Smooth muscle cell of the coronary artery (primary cell): ENCODE measurements around the gene OR51M1. TPM values are rescaled to one million over a fixed set of nuclear protein-coding genes. Genes with fewer than 3 reads are reported as not detected.

Experiments
- total RNA-seq: library from RNA; depleted of rRNA; stranded (reverse); fragments of >200 nt; gene quantifications from 2 replicates; pipeline ENCODE4 v1.2.3, GENCODE V29; 2014; ENCODE audit warnings: low replicate concordance

The OR51M1 gene, protein sequence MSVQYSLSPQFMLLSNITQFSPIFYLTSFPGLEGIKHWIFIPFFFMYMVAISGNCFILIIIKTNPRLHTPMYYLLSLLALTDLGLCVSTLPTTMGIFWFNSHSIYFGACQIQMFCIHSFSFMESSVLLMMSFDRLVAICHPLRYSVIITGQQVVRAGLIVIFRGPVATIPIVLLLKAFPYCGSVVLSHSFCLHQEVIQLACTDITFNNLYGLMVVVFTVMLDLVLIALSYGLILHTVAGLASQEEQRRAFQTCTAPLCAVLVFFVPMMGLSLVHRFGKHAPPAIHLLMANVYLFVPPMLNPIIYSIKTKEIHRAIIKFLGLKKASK
- not detected in 2 replicates for total RNA-seq

DNA sequence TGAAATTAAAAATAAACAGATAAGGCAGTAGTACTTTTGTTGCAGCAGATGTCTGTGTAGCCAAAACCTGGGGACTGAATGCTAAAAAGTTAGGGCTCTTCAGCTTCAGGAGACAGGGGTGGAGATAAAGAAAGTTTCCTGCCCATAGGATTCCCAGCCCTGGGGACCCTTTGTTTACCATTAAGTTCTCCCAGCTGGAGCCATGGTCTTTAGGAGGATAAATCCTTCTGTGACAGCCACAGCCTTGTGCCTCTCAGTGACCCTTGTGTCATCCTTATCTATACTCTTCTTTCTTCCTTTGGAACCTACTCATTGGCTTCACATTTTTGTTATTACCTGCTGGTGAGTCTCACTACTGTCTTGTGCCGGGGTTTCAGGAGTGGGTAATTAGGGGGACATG, at the start of gene OR51M1:
TSS of gene OR51M1 (plus strand) at position 237 of the 400 bp plus-strand sequence. CDS start 5,587 bp downstream, outside the sequence.

DNA sequence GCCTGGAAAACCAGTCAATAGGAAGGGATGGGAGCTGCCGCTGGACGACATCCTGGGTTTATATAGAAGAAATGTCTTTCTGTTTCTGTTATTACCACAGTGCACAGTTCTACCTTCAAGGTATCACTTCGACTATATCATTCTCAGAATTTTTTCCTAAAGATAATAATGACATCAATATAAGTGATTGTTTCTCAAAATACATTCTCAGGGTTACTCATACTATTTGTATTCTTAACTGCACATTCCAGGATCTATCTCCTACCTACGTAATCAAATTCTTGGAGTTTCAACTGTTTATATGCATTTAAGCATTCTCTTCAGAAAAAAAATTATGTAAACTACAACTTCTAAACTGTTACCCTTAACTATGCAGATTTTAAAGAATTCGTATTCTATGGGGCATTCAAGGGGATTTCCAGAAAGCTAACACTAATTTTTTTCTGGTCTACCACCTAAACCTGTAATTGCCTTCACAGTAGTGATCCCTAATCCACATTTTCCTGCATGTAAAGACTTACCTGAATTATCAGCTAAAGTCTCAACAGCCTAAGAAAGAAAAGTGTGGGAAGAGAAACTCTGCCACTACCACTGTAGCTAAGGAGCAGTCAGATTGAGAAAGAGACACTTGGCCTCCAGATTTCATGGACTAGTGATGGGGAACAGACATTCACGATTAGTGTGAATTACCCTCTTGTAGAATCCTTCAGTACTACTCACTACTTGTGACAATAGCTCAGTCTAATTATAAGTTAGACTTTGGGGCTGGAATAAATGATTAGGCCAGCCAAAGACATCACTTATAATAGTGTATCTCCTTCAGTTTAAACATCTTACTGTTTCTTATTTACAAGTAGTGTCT, 39.9 kb upstream of the OR51M1 start, which contains the start of gene OR51B5:
TSS of gene OR51B5 (minus strand) at position 51 of the 862 bp plus-strand sequence. CDS start at position 51, 0 bp downstream.

DNA sequence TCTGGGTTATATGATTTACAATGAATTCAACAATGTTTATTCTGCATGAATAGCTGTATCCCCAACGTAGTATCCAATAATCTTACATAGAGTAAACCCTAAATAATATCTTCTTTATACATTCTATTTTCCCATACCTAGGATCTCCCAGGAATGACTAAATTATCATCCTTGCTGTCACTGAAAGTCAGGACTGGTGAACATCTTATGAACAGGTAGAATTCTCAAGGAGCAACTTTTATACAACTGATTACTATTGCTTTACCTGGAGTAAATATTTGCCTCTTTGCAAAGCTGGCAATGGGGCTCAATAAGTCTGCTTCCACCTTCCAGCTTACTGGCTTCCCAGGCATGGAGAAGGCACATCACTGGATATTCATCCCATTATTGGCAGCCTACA, 32.4 kb upstream of the OR51M1 start, which contains the start of gene OR51B6:
TSS of gene OR51B6 (plus strand) at position 301 of the 400 bp plus-strand sequence. CDS start at position 301, 0 bp downstream.

DNA sequence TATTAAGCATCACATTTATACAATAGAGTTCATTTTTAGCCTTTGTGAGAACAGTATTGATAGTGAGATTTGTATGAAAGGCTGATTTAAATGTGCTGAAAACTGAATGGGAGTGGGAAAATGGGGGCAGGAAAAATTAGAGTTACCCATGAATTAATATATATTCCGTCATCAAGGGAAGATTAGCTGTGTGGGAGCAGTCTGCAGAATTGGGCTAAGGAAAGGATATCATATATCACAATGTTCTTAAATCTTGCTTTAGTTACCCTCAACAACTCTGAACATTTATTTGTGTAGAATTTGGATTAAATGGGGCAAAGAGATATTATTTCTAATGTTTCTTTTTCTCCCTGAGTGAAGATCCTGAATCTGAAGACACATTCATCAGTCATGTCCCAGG, 38.2 kb downstream of the OR51M1 start, which contains the start of gene OR51Q1:
TSS of gene OR51Q1 (plus strand) at position 301 of the 400 bp plus-strand sequence. CDS start at position 391, 90 bp downstream.

DNA sequence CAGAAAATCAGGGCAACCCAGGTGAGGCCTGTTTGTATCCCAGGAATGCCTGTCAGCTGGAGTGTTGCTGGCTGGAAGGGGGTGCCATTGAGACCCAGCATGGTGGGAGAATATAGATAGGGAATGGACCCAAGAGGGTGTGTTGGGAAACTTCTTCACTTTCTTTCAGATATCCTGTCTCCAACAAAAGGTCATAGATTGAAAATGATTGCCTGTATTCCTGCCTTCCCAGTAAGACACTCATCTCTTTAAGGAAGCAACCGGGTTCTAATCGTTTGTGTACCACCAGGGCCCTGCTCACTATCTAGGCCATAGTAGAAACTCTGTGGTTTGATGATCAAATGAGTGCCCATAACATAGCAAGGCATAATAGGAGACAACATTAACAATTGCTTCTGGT, 57.8 kb downstream of the OR51M1 start, which contains the start of gene OR51I1:
TSS of gene OR51I1 (minus strand) at position 101 of the 400 bp plus-strand sequence. CDS start at position 101, 0 bp downstream.

Other genes starting within 250 kb of the OR51M1 start
- gene OR52A5, start 245.5 kb upstream of the OR51M1 start, total RNA-seq, result not detected in 2 replicates
- gene OR52A1, start 229.1 kb upstream of the OR51M1 start, total RNA-seq, result not detected in 2 replicates
- not detected in 2 replicates for gene OR51V1, start 183.1 kb upstream of the OR51M1 start, total RNA-seq
- gene HBB, start 156.7 kb upstream of the OR51M1 start, total RNA-seq, result not detected in 2 replicates
- not detected in 2 replicates for gene HBD, start 149.3 kb upstream of the OR51M1 start, total RNA-seq
- gene HBG1, start 134.0 kb upstream of the OR51M1 start, total RNA-seq, result not detected in 2 replicates
- 0.12 TPM in 1 of 2 replicates, not detected in the other for gene HBG2, start 129.0 kb upstream of the OR51M1 start, total RNA-seq
- gene HBE1, start 113.9 kb upstream of the OR51M1 start, total RNA-seq, result not detected in 2 replicates
- gene OR51B4, start 81.9 kb upstream of the OR51M1 start, total RNA-seq, result not detected in 2 replicates
- 0.12 TPM in 1 of 2 replicates, not detected in the other for gene OR51B2, start 59.5 kb upstream of the OR51M1 start, total RNA-seq
- 0.15 TPM in 1 of 2 replicates, not detected in the other for gene OR51B5, start 40.3 kb upstream of the OR51M1 start, total RNA-seq
- gene OR51B6, start 32.3 kb upstream of the OR51M1 start, total RNA-seq, result not detected in 2 replicates
- not detected in 2 replicates for gene OR51Q1, start 38.3 kb downstream of the OR51M1 start, total RNA-seq
- gene OR51I1, start 57.7 kb downstream of the OR51M1 start, total RNA-seq, result not detected in 2 replicates
- not detected in 2 replicates for gene OR51I2, start 65.5 kb downstream of the OR51M1 start, total RNA-seq
- gene OR52D1, start 104.9 kb downstream of the OR51M1 start, total RNA-seq, result not detected in 2 replicates
- 0.08 TPM in 1 of 2 replicates, not detected in the other for gene UBQLN3, start 126.1 kb downstream of the OR51M1 start, total RNA-seq
- gene UBQLNL, start 132.9 kb downstream of the OR51M1 start, total RNA-seq, result 0.08 and 0.12 TPM in 2 replicates
- gene OR52H1, start 164.7 kb downstream of the OR51M1 start, total RNA-seq, result 0.38 and 1.2 TPM in 2 replicates
- gene OR52B6, start 197.1 kb downstream of the OR51M1 start, total RNA-seq, result not detected in 2 replicates
- 2.1 and 3.6 TPM in 2 replicates for gene TRIM6, start 212.8 kb downstream of the OR51M1 start, total RNA-seq
- 9.2 and 11.8 TPM in 2 replicates for gene TRIM34, start 241.2 kb downstream of the OR51M1 start, total RNA-seq